DOHH2 (cell line): ENCODE measurements around the gene CITED4.

ENCODE experiments used
- H3F3A ChIP-seq: fragments of 200-600 bp; sonication (generic), shearing (Covaris generic); 2 replicates; pipeline ENCODE4 v1.6.0; 2016; ENCODE audit warnings: antibody characterized with exemption, mild to moderate bottlenecking; ENCODE audit not compliant: control insufficient read depth, insufficient read depth
- H3K27ac ChIP-seq: fragments of 200-600 bp; sonication (generic); 2 replicates; pipeline ENCODE4 v1.5.1; 2014; ENCODE audit warnings: low read depth, mild to moderate bottlenecking, low read length, moderate library complexity
- H3K27me3 ChIP-seq: fragments of 200-600 bp; sonication (generic); 2 replicates; pipeline ENCODE4 v1.6.1; 2014; ENCODE audit warnings: mild to moderate bottlenecking, low read length, mixed read lengths; ENCODE audit not compliant: control insufficient read depth
- H3K36me3 ChIP-seq: fragments of 200-600 bp; sonication (generic); 2 replicates; pipeline ENCODE4 v1.6.1; 2014; ENCODE audit warnings: mild to moderate bottlenecking, low read length, moderate library complexity, mixed read lengths; ENCODE audit not compliant: control insufficient read depth
- H3K4me1 ChIP-seq: fragments of 200-600 bp; sonication (generic); 2 replicates; pipeline ENCODE4 v1.6.1; 2014; ENCODE audit warnings: mild to moderate bottlenecking, low read length, mixed read lengths; ENCODE audit not compliant: control insufficient read depth
- H3K4me2 ChIP-seq: fragments of 200-600 bp; sonication (generic); 2 replicates; pipeline ENCODE4 v1.6.0; 2014; ENCODE audit warnings: mild to moderate bottlenecking, low read length, moderate library complexity
- H3K4me3 ChIP-seq: fragments of 200-600 bp; sonication (generic); 2 replicates; pipeline ENCODE4 v1.5.1; 2014; ENCODE audit warnings: mild to moderate bottlenecking, low read length, mixed read lengths
- H3K79me2 ChIP-seq: fragments of 200-600 bp; sonication (generic); 2 replicates; pipeline ENCODE4 v1.6.1; 2014; ENCODE audit warnings: mild to moderate bottlenecking, low read length, mixed read lengths; ENCODE audit not compliant: control insufficient read depth
- H3K9me2 ChIP-seq: fragments of 200-600 bp; sonication (generic); replicated peaks from 2 replicates; pipeline ENCODE4 v1.6.1; 2014; ENCODE audit warnings: mild to moderate bottlenecking, low read length, mixed read lengths; ENCODE audit not compliant: control insufficient read depth
- H3K9me3 ChIP-seq: fragments of 200-600 bp; sonication (generic); 2 replicates; pipeline ENCODE4 v1.6.1; 2014; ENCODE audit warnings: antibody characterized with exemption, low read length, mixed read lengths; ENCODE audit not compliant: control insufficient read depth, insufficient read depth
- H4K20me1 ChIP-seq: fragments of 200-600 bp; sonication (generic); 2 replicates; pipeline ENCODE4 v1.6.0; 2014; ENCODE audit warnings: low read depth, mild to moderate bottlenecking, antibody characterized with exemption, low read length, moderate library complexity; ENCODE audit not compliant: control insufficient read depth, insufficient read depth
- CTCF ChIP-seq: fragments of 200-600 bp; sonication (generic); IDR thresholded peaks from one replicate; pipeline ENCODE4 v1.5.1; 2014; ENCODE audit warnings: antibody characterized with exemption, mild to moderate bottlenecking, low read depth, low read length; ENCODE audit not compliant: poor library complexity, severe bottlenecking
- EZH2phosphoT487 ChIP-seq: fragments of 200-600 bp; sonication (generic); IDR thresholded peaks from 2 replicates; pipeline ENCODE4 v1.6.1; 2017; ENCODE audit warnings: borderline replicate concordance, mild to moderate bottlenecking, antibody characterized with exemption, low read length, moderate library complexity, mixed read lengths

Gene CITED4

GRCh38 chr1:40861224-40862003 lies 749 bp downstream of the CITED4 start:
- Histone ChIP-seq H3K9me3 (no peaks in the 10 kb centered on the region), H3K4me2 (no peak overlapping the region), H3K9me2 (no peaks in the 10 kb centered on the region), H3K79me2 (no peaks in the 10 kb centered on the region), H3K4me1 (no peaks in the 10 kb centered on the region), H3K4me3 (no peak overlapping the region), H3K27me3 (peaks cover 16% of the 10 kb centered on the region; the same call in 1 of the 2 replicates), H3K36me3 (no peaks in the 10 kb centered on the region), H3K27ac (no peak overlapping the region), H4K20me1 (no peaks in the 10 kb centered on the region), H3F3A (no peaks in the 10 kb centered on the region)
- TF ChIP-seq CTCF (no peak), EZH2phosphoT487 (no peak)

DNA sequence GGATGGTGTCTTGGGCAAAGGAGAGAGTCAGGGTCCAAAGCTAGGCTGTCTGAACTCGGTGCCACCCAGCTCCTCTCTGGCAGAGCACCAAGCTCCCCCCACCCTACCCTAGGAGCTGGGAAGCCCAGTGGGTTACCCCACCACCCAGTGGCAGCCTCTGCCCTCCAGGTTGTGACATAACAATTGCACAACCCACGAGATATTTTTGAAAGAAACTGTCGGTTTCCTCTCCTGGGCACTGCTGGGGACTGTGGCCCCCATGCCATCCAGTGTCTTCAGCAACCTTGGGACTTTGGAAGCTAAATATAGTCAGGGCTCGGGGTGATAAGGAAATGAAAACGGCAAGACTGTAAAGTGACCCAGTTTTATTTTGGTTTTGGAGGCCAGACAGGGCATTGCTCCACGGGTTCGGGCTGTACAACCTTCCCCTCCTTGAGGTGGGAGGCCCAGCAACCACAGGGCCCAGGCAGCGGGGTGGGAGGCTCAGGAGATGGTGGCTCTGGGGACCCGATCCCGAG lies 1.4 kb downstream of the CITED4 start:
- no peak overlapping the region for H3K4me3 ChIP-seq

GRCh38 chr1:40858856-40859416 lies 3.2 kb downstream of the CITED4 start:
- no peaks in the 10 kb centered on the region for H3K9me3 ChIP-seq
- no peak overlapping the region for H3K27ac ChIP-seq
- H3K79me2 ChIP-seq, result no peaks in the 10 kb centered on the region
- H3K36me3 ChIP-seq, result no peaks in the 10 kb centered on the region
- no peaks in the 10 kb centered on the region for H4K20me1 ChIP-seq
- no peaks in the 10 kb centered on the region for H3F3A ChIP-seq
- no peak overlapping the region for H3K4me2 ChIP-seq
- no peaks in the 10 kb centered on the region for H3K9me2 ChIP-seq
- H3K27me3 ChIP-seq, result peaks cover 16% of the 10 kb centered on the region; the same call in 1 of the 2 replicates
- H3K4me1 ChIP-seq, result no peaks in the 10 kb centered on the region
- no peak overlapping the region for H3K4me3 ChIP-seq
- TF ChIP-seq EZH2phosphoT487 (no peak), CTCF (no peak)

More for the DNA sequence above, 1.4 kb downstream of the CITED4 start:
- Histone ChIP-seq H4K20me1 (no peaks in the 10 kb centered on the region), H3K36me3 (no peaks in the 10 kb centered on the region), H3K79me2 (no peaks in the 10 kb centered on the region), H3K4me2 (no peak overlapping the region), H3F3A (no peaks in the 10 kb centered on the region), H3K4me1 (no peaks in the 10 kb centered on the region), H3K27ac (no peak overlapping the region), H3K9me2 (no peaks in the 10 kb centered on the region), H3K9me3 (no peaks in the 10 kb centered on the region), H3K27me3 (peaks cover 16% of the 10 kb centered on the region; the same call in 1 of the 2 replicates)
- TF ChIP-seq CTCF, result no peak
- no peak for TF ChIP-seq EZH2phosphoT487
